NCI-H2196 treated with DMSO at 0.1 percent for 48 hours (cell line): ENCODE results near the gene NECAB2.

Experiments used
- DNase-seq: peaks from one replicate; lab custom pipeline; 2025; ENCODE audit not compliant: unreplicated experiment; lab: John Stamatoyannopoulos, UW

The NECAB2 gene

GRCh38 chr16:84016477-84016876 lies 48.4 kb downstream of the NECAB2 start:
- no peak for DNase-seq

GRCh38 chr16:84018710-84019109 lies 50.7 kb downstream of the NECAB2 start:
- no peak for DNase-seq

GRCh38 chr16:84020353-84020752 lies 52.3 kb downstream of the NECAB2 start:
- DNase-seq, result no peak

- DNase-seq, result no peak
Observed at GRCh38 chr16:84021488-84021887, 53.4 kb downstream of the NECAB2 start.

- DNase-seq, result no peak
Observed at GRCh38 chr16:84022644-84023043, 54.6 kb downstream of the NECAB2 start.

GRCh38 chr16:84024854-84025253 lies 56.8 kb downstream of the NECAB2 start:
- no peak for DNase-seq

GRCh38 chr16:84026606-84027005 lies 58.6 kb downstream of the NECAB2 start:
- no peak for DNase-seq

- no peak for DNase-seq
Observed at GRCh38 chr16:84027625-84028024, 59.6 kb downstream of the NECAB2 start.

- DNase-seq, result no peak
Observed at GRCh38 chr16:84029297-84030047, 61.4 kb downstream of the NECAB2 start.

- DNase-seq, result no peak
Observed at GRCh38 chr16:84031556-84031955, 63.5 kb downstream of the NECAB2 start.

GRCh38 chr16:84032458-84033178 lies 64.6 kb downstream of the NECAB2 start:
- DNase-seq, result no peak

- DNase-seq, result no peak
Observed at GRCh38 chr16:84033251-84034195, 65.5 kb downstream of the NECAB2 start.

- DNase-seq, result no peak
Observed at GRCh38 chr16:84034516-84034915, 66.5 kb downstream of the NECAB2 start.

GRCh38 chr16:84036131-84036530 lies 68.1 kb downstream of the NECAB2 start:
- DNase-seq, result no peak

GRCh38 chr16:84036982-84037425 lies 69.0 kb downstream of the NECAB2 start:
- DNase-seq, result peak; percentile 19

- DNase-seq, result no peak
Observed at GRCh38 chr16:84038469-84038868, 70.4 kb downstream of the NECAB2 start.

GRCh38 chr16:84039696-84040095 lies 71.7 kb downstream of the NECAB2 start:
- DNase-seq, result no peak

GRCh38 chr16:84040226-84040822 lies 72.3 kb downstream of the NECAB2 start:
- no peak for DNase-seq

- no peak for DNase-seq
Observed at GRCh38 chr16:84040823-84041820, 73.1 kb downstream of the NECAB2 start.

GRCh38 chr16:84041881-84042280 lies 73.8 kb downstream of the NECAB2 start:
- DNase-seq, result no peak
